OCI-LY3 (cell line): Measurements from ENCODE around the gene BRME1.

ENCODE experiments used
- EZH2phosphoT487 ChIP-seq: fragments of 200-600 bp; shearing (Covaris generic); IDR thresholded peaks from 2 replicates; pipeline ENCODE4 v1.6.1; 2018; ENCODE audit warnings: antibody characterized with exemption, mixed run types, low read depth
- TF ChIP-seq, protein P1 (sequence below): fragments of 200-600, 300-600 bp; sonication (generic); IDR thresholded peaks from 2 replicates; pipeline ENCODE4 v1.5.1; 2014; ENCODE audit warnings: antibody characterized with exemption, low read length, low read depth

GRCh38 chr19:13866463-13867046 lies 39.4 kb downstream of the BRME1 start:
- TF ChIP-seq, protein P1, sequence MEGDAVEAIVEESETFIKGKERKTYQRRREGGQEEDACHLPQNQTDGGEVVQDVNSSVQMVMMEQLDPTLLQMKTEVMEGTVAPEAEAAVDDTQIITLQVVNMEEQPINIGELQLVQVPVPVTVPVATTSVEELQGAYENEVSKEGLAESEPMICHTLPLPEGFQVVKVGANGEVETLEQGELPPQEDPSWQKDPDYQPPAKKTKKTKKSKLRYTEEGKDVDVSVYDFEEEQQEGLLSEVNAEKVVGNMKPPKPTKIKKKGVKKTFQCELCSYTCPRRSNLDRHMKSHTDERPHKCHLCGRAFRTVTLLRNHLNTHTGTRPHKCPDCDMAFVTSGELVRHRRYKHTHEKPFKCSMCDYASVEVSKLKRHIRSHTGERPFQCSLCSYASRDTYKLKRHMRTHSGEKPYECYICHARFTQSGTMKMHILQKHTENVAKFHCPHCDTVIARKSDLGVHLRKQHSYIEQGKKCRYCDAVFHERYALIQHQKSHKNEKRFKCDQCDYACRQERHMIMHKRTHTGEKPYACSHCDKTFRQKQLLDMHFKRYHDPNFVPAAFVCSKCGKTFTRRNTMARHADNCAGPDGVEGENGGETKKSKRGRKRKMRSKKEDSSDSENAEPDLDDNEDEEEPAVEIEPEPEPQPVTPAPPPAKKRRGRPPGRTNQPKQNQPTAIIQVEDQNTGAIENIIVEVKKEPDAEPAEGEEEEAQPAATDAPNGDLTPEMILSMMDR: no peak
- TF ChIP-seq EZH2phosphoT487: no peak
